Left colon (tissue), 2 donors: Measurements from ENCODE around the gene ANKRD11. TPM values are rescaled to one million over a fixed set of nuclear protein-coding genes. Genes with fewer than 3 reads are reported as not detected.

ENCODE experiments used
- ATAC-seq: fragments of 200-7000 bp; cut with Tn5 transposase; one replicate; pipeline ENCODE4 v1.9.1; 2020; ENCODE audit warnings: mild to moderate bottlenecking, moderate library complexity
- DNase-seq, 2 donors: peaks; one replicate each; pipeline ENCODE4 v3.0.0-alpha.2; 2020
- intact Hi-C, 2 donors: fragments of 100-400 bp; cut with DNase I in 1 of 2; cut with micrococcal nuclease in 1 of 2; formaldehyde crosslinking; loops; one replicate each; pipeline versions ENCODE4 v1.11.2 to v1.14.0; 2022; cut with DNase I, micrococcal nuclease
- total RNA-seq, 2 donors: library from RNA; stranded (reverse); fragmentation: NEBNext Ultra II Directional; extraction: Animal tissue kit (Norgen Biotek cat#: 25700); gene quantifications; one replicate each; pipeline ENCODE4 v1.2.1, GENCODE V29; 2021
- donor health status: DM: no; HTN: no; CAD: no.
- donor health status: DM: yes; HTN: yes; CAD: no.

Gene ANKRD11
- total RNA-seq, 2 donors from 2014 or later: 82.5 to 135 TPM

GRCh38 chr16:89293276-89294143, 196.9 kb downstream of the ANKRD11 start:
- DNase-seq (no peak), ATAC-seq (no peak)
- intact Hi-C loops: no loop called here

- intact Hi-C loops: no loop called here
- ATAC-seq: no peak
- DNase-seq: no peak
These were observed 197.8 kb downstream of the ANKRD11 start for GRCh38 chr16:89292443-89293078.

- intact Hi-C loops: no loop called here
- no peak for DNase-seq
- ATAC-seq: no peak
These were observed 198.6 kb downstream of the ANKRD11 start for GRCh38 chr16:89291776-89292175.

- ATAC-seq: no peak
- intact Hi-C loops: no loop called here
- DNase-seq: no peak
These were observed 199.0 kb downstream of the ANKRD11 start for GRCh38 chr16:89291363-89291762.

GRCh38 chr16:89290887-89291286, 199.5 kb downstream of the ANKRD11 start:
- ATAC-seq (no peak), DNase-seq (no peak)
- intact Hi-C loops: no loop called here

- intact Hi-C loops: no loop called here
- DNase-seq (no peak), ATAC-seq (no peak)
These were observed 199.9 kb downstream of the ANKRD11 start for GRCh38 chr16:89290472-89290871.

GRCh38 chr16:89289428-89290395, 200.6 kb downstream of the ANKRD11 start:
- intact Hi-C loops: no loop called here
- DNase-seq: peak; percentile 61 to 82
- ATAC-seq: peak; percentile 90

- intact Hi-C loops: no loop called here
- ATAC-seq (no peak), DNase-seq (no peak)
These were observed 201.4 kb downstream of the ANKRD11 start for GRCh38 chr16:89288966-89289365.

GRCh38 chr16:89288577-89288844, 201.8 kb downstream of the ANKRD11 start:
- intact Hi-C loops: no loop called here
- DNase-seq (no peak), ATAC-seq (no peak)

GRCh38 chr16:89287777-89288576, 202.4 kb downstream of the ANKRD11 start:
- ATAC-seq: no peak
- intact Hi-C loops: no loop called here
- no peak for DNase-seq

- ATAC-seq: no peak
- intact Hi-C loops: no loop called here
- no peak for DNase-seq
These were observed 204.3 kb downstream of the ANKRD11 start for GRCh38 chr16:89286096-89286495.

- DNase-seq: no peak
- intact Hi-C loops: no loop called here
These were observed 205.0 kb downstream of the ANKRD11 start for GRCh38 chr16:89285381-89285780.

GRCh38 chr16:89283449-89283848, 206.9 kb downstream of the ANKRD11 start:
- ATAC-seq: no peak
- intact Hi-C loops: no loop called here
- DNase-seq: no peak

More at GRCh38 chr16:89285381-89285780, 205.0 kb downstream of the ANKRD11 start:
- ATAC-seq: no peak

GRCh38 chr16:89282523-89282922, 207.8 kb downstream of the ANKRD11 start:
- intact Hi-C loops: no loop called here
- DNase-seq (no peak), ATAC-seq (no peak)

GRCh38 chr16:89281829-89282228, 208.5 kb downstream of the ANKRD11 start:
- no peak for DNase-seq
- intact Hi-C loops: no loop called here
- ATAC-seq: no peak

- DNase-seq: no peak
- intact Hi-C loops: no loop called here
- ATAC-seq: no peak
These were observed 209.2 kb downstream of the ANKRD11 start for GRCh38 chr16:89281189-89281577.

- no peak for ATAC-seq
- intact Hi-C loops: no loop called here
- DNase-seq: no peak
These were observed 209.7 kb downstream of the ANKRD11 start for GRCh38 chr16:89280546-89281188.
